OCI-LY1 (cell line): Measurements from ENCODE around the gene PBX1.

ENCODE experiments used
- H2AFZ ChIP-seq: fragments of 200-600 bp; sonication (generic), shearing (Covaris generic); 2 replicates; pipeline ENCODE4 v1.6.0; 2014; ENCODE audit warnings: antibody characterized with exemption, mild to moderate bottlenecking, low read length
- H3F3A ChIP-seq: fragments of 200-600 bp; sonication (generic), shearing (Covaris generic); 2 replicates; pipeline ENCODE4 v1.6.0; 2014; ENCODE audit warnings: mild to moderate bottlenecking, antibody characterized with exemption, low read length, moderate library complexity; ENCODE audit not compliant: insufficient read depth
- H3K27ac ChIP-seq: fragments of 200-600 bp; sonication (generic); 2 replicates; pipeline ENCODE4 v1.5.1; 2014; ENCODE audit warnings: low read length, mixed run types, mild to moderate bottlenecking, low read depth; ENCODE audit not compliant: poor library complexity, severe bottlenecking
- H3K27me3 ChIP-seq: fragments of 200-600 bp; sonication (generic); 2 replicates; pipeline ENCODE4 v1.6.0; 2014; ENCODE audit warnings: antibody characterized with exemption, mild to moderate bottlenecking, low read length, moderate library complexity; ENCODE audit not compliant: insufficient read depth
- H3K36me3 ChIP-seq: fragments of 200-600 bp; sonication (generic); 2 replicates; pipeline ENCODE4 v1.6.1; 2014; ENCODE audit warnings: mild to moderate bottlenecking, antibody characterized with exemption, low read length, moderate library complexity, mixed read lengths; ENCODE audit not compliant: insufficient read depth
- H3K4me1 ChIP-seq: fragments of 200-600 bp; sonication (generic); 2 replicates; pipeline ENCODE4 v1.5.1; 2014; ENCODE audit warnings: mild to moderate bottlenecking, low read length, moderate library complexity; ENCODE audit not compliant: insufficient read depth, severe bottlenecking
- H3K4me2 ChIP-seq: fragments of 200-600 bp; sonication (generic), shearing (Covaris generic); 2 replicates; pipeline ENCODE4 v1.6.1; 2014; ENCODE audit warnings: low read length
- H3K4me3 ChIP-seq: fragments of 200-600 bp; sonication (generic); 2 replicates; pipeline ENCODE4 v1.5.1; 2014; ENCODE audit warnings: low read length, low read depth, mild to moderate bottlenecking, mixed read lengths; ENCODE audit not compliant: poor library complexity, severe bottlenecking
- H3K79me2 ChIP-seq: fragments of 200-600 bp; shearing (Covaris generic); 2 replicates; pipeline ENCODE4 v1.6.1; 2016; ENCODE audit warnings: mixed run types, low read length, mixed read lengths; ENCODE audit not compliant: insufficient read depth
- H3K9ac ChIP-seq: fragments of 200-600 bp; sonication (generic), shearing (Covaris generic); 2 replicates; pipeline ENCODE4 v1.6.1; 2014; ENCODE audit warnings: mild to moderate bottlenecking, low read length, mixed read lengths
- H3K9me2 ChIP-seq: fragments of 200-600 bp; sonication (generic), shearing (Covaris generic); 2 replicates; pipeline ENCODE4 v1.6.1; 2014; ENCODE audit warnings: low read depth, mild to moderate bottlenecking, low read length, mixed read lengths
- H3K9me3 ChIP-seq: fragments of 200-600 bp; shearing (Covaris generic); 2 replicates; pipeline ENCODE4 v1.6.1; 2014; ENCODE audit warnings: low read length, mixed read lengths
- H4K20me1 ChIP-seq: fragments of 200-600 bp; sonication (generic), shearing (Covaris generic); 2 replicates; pipeline ENCODE4 v1.6.0; 2016; ENCODE audit warnings: mild to moderate bottlenecking, low read length; ENCODE audit not compliant: insufficient read depth
- CTCF ChIP-seq: fragments of 200-600 bp; sonication (generic), shearing (Covaris generic); IDR thresholded peaks from 2 replicates; pipeline ENCODE4 v1.5.1; 2017; ENCODE audit warnings: mild to moderate bottlenecking, antibody characterized with exemption, low read length, moderate library complexity, mixed read lengths
- EZH2 ChIP-seq: fragments of 200-600 bp; sonication (generic), shearing (Covaris generic); IDR thresholded peaks from 2 replicates; pipeline ENCODE4 v1.8.0; 2017; ENCODE audit warnings: borderline replicate concordance, mixed run types, mild to moderate bottlenecking, antibody characterized with exemption, low read length, moderate library complexity, mixed read lengths

PBX1 gene

GRCh38 chr1:164759144-164759920, 200.3 kb downstream of the PBX1 start:
- Histone ChIP-seq H3K79me2 (no peaks in the 10 kb centered on the region), H3K4me1 (no peaks in the 10 kb centered on the region), H3K9me2 (no peaks in the 10 kb centered on the region), H3K36me3 (no peaks in the 10 kb centered on the region), H3K9me3 (no peaks in the 10 kb centered on the region), H3F3A (no peaks in the 10 kb centered on the region), H3K9ac (no peak overlapping the region), H2AFZ (no peak overlapping the region), H3K4me2 (no peak overlapping the region), H3K4me3 (no peak overlapping the region), H4K20me1 (no peaks in the 10 kb centered on the region), H3K27me3 (no peaks in the 10 kb centered on the region), H3K27ac (no peak overlapping the region)
- TF ChIP-seq EZH2 = no peak
- no peak for TF ChIP-seq CTCF

GRCh38 chr1:164759979-164760469, 201.0 kb downstream of the PBX1 start:
- Histone ChIP-seq H3K4me1 (no peaks in the 10 kb centered on the region), H2AFZ (no peak overlapping the region), H4K20me1 (no peaks in the 10 kb centered on the region), H3K9me3 (no peaks in the 10 kb centered on the region), H3K79me2 (no peaks in the 10 kb centered on the region), H3K27me3 (no peaks in the 10 kb centered on the region), H3K9me2 (no peaks in the 10 kb centered on the region), H3K27ac (no peak overlapping the region), H3K4me3 (no peak overlapping the region), H3K36me3 (no peaks in the 10 kb centered on the region), H3F3A (no peaks in the 10 kb centered on the region), H3K4me2 (no peak overlapping the region), H3K9ac (no peak overlapping the region)
- no peak for TF ChIP-seq EZH2
- TF ChIP-seq CTCF = no peak

- no peaks in the 10 kb centered on the region for H3K9me2 ChIP-seq
- no peaks in the 10 kb centered on the region for H3K79me2 ChIP-seq
- no peak for TF ChIP-seq EZH2
- TF ChIP-seq CTCF = no peak
- no peaks in the 10 kb centered on the region for H4K20me1 ChIP-seq
- no peak overlapping the region for H2AFZ ChIP-seq
- H3K9me3 ChIP-seq = no peaks in the 10 kb centered on the region
- H3K36me3 ChIP-seq = no peaks in the 10 kb centered on the region
- H3F3A ChIP-seq = no peaks in the 10 kb centered on the region
- no peaks in the 10 kb centered on the region for H3K27me3 ChIP-seq
- no peak overlapping the region for H3K4me3 ChIP-seq
- no peak overlapping the region for H3K9ac ChIP-seq
- no peak overlapping the region for H3K4me2 ChIP-seq
- H3K4me1 ChIP-seq = no peaks in the 10 kb centered on the region
- H3K27ac ChIP-seq = no peak overlapping the region
These were observed 201.6 kb downstream of the PBX1 start for GRCh38 chr1:164760569-164760968.
